Heart left ventricle (tissue), 16 donors: ENCODE measurements around the gene CSMD2. TPM values are rescaled to one million over a fixed set of nuclear protein-coding genes. Genes with fewer than 3 reads are reported as not detected.
"Not testable (repeated sequence)": the region's sequence is repeated elsewhere in the genome, so short reads cannot be mapped to it uniquely, and the experiment has no call there.

ENCODE experiments used
- ATAC-seq, 4 donors: fragments of 200-7000 bp; cut with Tn5 transposase; one replicate each; pipeline ENCODE4 v1.9.1; 2020 to 2022; ENCODE audit warnings: moderate library complexity in 4 of 4, mild to moderate bottlenecking in 3 of 4, moderate number of reproducible peaks in 1 of 4
- DNase-seq, 5 donors: peaks; one replicate each; pipeline ENCODE4 v3.0.0-alpha.2; 2020
- H3K27ac ChIP-seq, 12 donors: fragments of 200-600 bp; sonication (generic) in 4 of 12; one replicate each; pipeline versions ENCODE4 v1.5.0 to v1.8.0; 2016 to 2022; ENCODE audit warnings: mild to moderate bottlenecking in 2 of 12
- H3K27me3 ChIP-seq, 9 donors: fragments of 200-600 bp; sonication (generic) in 2 of 9; one replicate each; pipeline versions ENCODE4 v1.5.1 to v1.8.0; 2016 to 2022; ENCODE audit warnings: mild to moderate bottlenecking in 3 of 9
- H3K36me3 ChIP-seq, 9 donors: fragments of 200-600 bp; sonication (generic) in 2 of 9; one replicate each; pipeline versions ENCODE4 v1.5.0 to v1.8.0; 2018 to 2022; ENCODE audit warnings: mild to moderate bottlenecking in 2 of 9
- H3K4me1 ChIP-seq, 12 donors: fragments of 200-600 bp; sonication (generic) in 4 of 12; one replicate each; pipeline versions ENCODE4 v1.5.0 to v1.8.0; 2016 to 2022; ENCODE audit warnings: mild to moderate bottlenecking in 3 of 12
- H3K4me3 ChIP-seq, 12 donors: fragments of 200-600 bp; sonication (generic) in 4 of 12; one replicate each; pipeline versions ENCODE4 v1.5.0 to v1.8.0; 2017 to 2022; ENCODE audit warnings: mild to moderate bottlenecking in 9 of 12, moderate library complexity in 4 of 12
- H3K9me3 ChIP-seq, 12 donors: fragments of 200-600 bp; sonication (generic) in 4 of 12; one replicate each; pipeline versions ENCODE4 v1.5.0 to v1.8.0; 2016 to 2022; ENCODE audit warnings: mild to moderate bottlenecking in 1 of 12
- POLR2A ChIP-seq, 2 donors: fragments of 450-650 bp; IDR thresholded peaks; one replicate each; pipeline ENCODE4 v1.6.1; 2017; ENCODE audit warnings: antibody characterized with exemption in 2 of 2, mild to moderate bottlenecking in 2 of 2, moderate library complexity in 2 of 2
- WGBS, 4 donors: extraction: QIAGEN DNeasy Blood & Tissue Kit in 2 of 4; methylation state at CpG; one replicate each; pipeline versions ENCODE4 v1.1.5 to v1.1.7; 2013 to 2018; 5-methylcytosine and 5-hydroxymethylcytosine counted together
- intact Hi-C, 10 donors: fragments of 100-400 bp; cut with DNase I; formaldehyde crosslinking; loops; one replicate each; pipeline versions ENCODE4 v1.11.1 to v1.14.2; 2022
- polyA plus RNA-seq, 2 donors: library from polyadenylated mRNA; stranded (reverse); fragments of 200-250 nt; gene quantifications; one replicate each; pipeline ENCODE4 v1.2.3, GENCODE V29; 2013
- total RNA-seq, 9 donors: library from RNA; depleted of rRNA in 2 of 9; stranded (reverse); fragments of >200 nt in 2 of 9; fragmentation: NEBNext Ultra II Directional in 3 of 9; extraction: Animal tissue kit (Norgen Biotek cat#: 25700) in 3 of 9; gene quantifications; one replicate each; pipeline versions ENCODE4 v1.1.0 to v1.2.4, GENCODE V29; 2016 to 2023
- TF ChIP-seq, protein P1 (sequence below), 12 donors: fragments of 200-600 bp; sonication (generic) in 4 of 12; IDR thresholded peaks; one replicate each; pipeline versions ENCODE4 v1.5.0 to v1.8.0; 2018 to 2022; ENCODE audit warnings: antibody characterized with exemption in 12 of 12, mild to moderate bottlenecking in 5 of 12
- donor health status: ischemic (EF 13 %, LVEDD 7.1; RV severe dilation, severe dysfunction).
- donor health status: healthy with polysubstance abuse.
- donor health status: DM: no; HTN: yes; CAD: no.
- donor health status: DM: no; HTN: no; CAD: no.
- donor health status: ischemic (EF 25% LVEDD 6.9; RV normal size, moderate dysfunction).
- donor health status: ischemic (EF 25% LVEDD 5.7; RV mildly dilated, moderate dysfunction).
- donor health status: healthy.
- donor health status: DM: yes; HTN: yes; CAD: no.
- donor health status: ischemic (EF 35%, LVEDD 5.7; RV mildly dilated, moderate dysfunction).
- donor health status: nonischemic (EF 11% LVEDD 7.7; RV severe dilation, severe dysfunction).
- donor health status: DM: yes; HTN: yes; CAD: no.
- donor health status: PGD.
- donor health status: ischemic (EF 29% LVEDD 5.4; RV normal size, mild dysfunction).
- donor health status: nonischemic (EF 23%, LVEDD 6.1; RV moderate dilation, normal function).

CSMD2 gene
- total and polyA plus RNA-seq, 11 donors: 0.02 to 0.79 (median 0.22) TPM

- H3K27ac ChIP-seq: no peak overlapping the region
- intact Hi-C loops: no loop called here
- 72 to 77% (median 72%) methylated on average over 5 of the region's 5 CpGs for WGBS, 4 donors
- no peak for TF ChIP-seq POLR2A (IDR thresholded peaks at IDR 0.05)
- TF ChIP-seq, protein P1, sequence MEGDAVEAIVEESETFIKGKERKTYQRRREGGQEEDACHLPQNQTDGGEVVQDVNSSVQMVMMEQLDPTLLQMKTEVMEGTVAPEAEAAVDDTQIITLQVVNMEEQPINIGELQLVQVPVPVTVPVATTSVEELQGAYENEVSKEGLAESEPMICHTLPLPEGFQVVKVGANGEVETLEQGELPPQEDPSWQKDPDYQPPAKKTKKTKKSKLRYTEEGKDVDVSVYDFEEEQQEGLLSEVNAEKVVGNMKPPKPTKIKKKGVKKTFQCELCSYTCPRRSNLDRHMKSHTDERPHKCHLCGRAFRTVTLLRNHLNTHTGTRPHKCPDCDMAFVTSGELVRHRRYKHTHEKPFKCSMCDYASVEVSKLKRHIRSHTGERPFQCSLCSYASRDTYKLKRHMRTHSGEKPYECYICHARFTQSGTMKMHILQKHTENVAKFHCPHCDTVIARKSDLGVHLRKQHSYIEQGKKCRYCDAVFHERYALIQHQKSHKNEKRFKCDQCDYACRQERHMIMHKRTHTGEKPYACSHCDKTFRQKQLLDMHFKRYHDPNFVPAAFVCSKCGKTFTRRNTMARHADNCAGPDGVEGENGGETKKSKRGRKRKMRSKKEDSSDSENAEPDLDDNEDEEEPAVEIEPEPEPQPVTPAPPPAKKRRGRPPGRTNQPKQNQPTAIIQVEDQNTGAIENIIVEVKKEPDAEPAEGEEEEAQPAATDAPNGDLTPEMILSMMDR (IDR thresholded peaks at IDR 0.05): no peak
- H3K9me3 ChIP-seq: no peaks in the 10 kb centered on the region
- no peak for ATAC-seq
- DNase-seq: no peak
- no peak overlapping the region for H3K4me3 ChIP-seq
- H3K36me3 ChIP-seq: no peaks in the 10 kb centered on the region
- H3K4me1 ChIP-seq: no peaks in the 10 kb centered on the region
- peaks cover 0 to 15% (median 0%) of the 10 kb centered on the region in 9 donors for H3K27me3 ChIP-seq
Measured at GRCh38 chr1:34100332-34100731, 64.7 kb downstream of the CSMD2 start.

GRCh38 chr1:34092399-34092798, 72.6 kb downstream of the CSMD2 start:
- 85 to 93% (median 89%) methylated on average over 15 to 27 of the region's 27 CpGs for WGBS, 4 donors
- H3K4me1 ChIP-seq, H3K4me3 ChIP-seq, H3K27me3 ChIP-seq, H3K36me3 ChIP-seq, H3K9me3 ChIP-seq, H3K27ac ChIP-seq, intact Hi-C loops, ATAC-seq, DNase-seq: not testable (repeated sequence)

- no peaks in the 10 kb centered on the region for H3K4me1 ChIP-seq
- 70 to 77% (median 72%) methylated on average over 6 of the region's 6 CpGs for WGBS, 4 donors
- no peak for ATAC-seq
Measured at GRCh38 chr1:34089731-34090130, 75.3 kb downstream of the CSMD2 start.

GRCh38 chr1:34087986-34088385, 77.0 kb downstream of the CSMD2 start:
- DNase-seq (no peak), ATAC-seq (no peak)
- intact Hi-C loops: no loop called here
- Histone ChIP-seq H3K4me1 (no peaks in the 10 kb centered on the region), H3K9me3 (no peaks in the 10 kb centered on the region), H3K4me3 (no peak overlapping the region), H3K27me3 (peaks cover 0 to 4% (median 0%) of the 10 kb centered on the region in 9 donors), H3K36me3 (no peaks in the 10 kb centered on the region), H3K27ac (no peak overlapping the region)
- 21 to 34% (median 28%) methylated on average over 5 of the region's 5 CpGs for WGBS, 4 donors
- no peak for TF ChIP-seq POLR2A (IDR thresholded peaks at IDR 0.05)
- TF ChIP-seq, protein P1 (IDR thresholded peaks at IDR 0.05): no peak

More at GRCh38 chr1:34089731-34090130, 75.3 kb downstream of the CSMD2 start:
- no peaks in the 10 kb centered on the region for H3K36me3 ChIP-seq
- H3K27ac ChIP-seq: no peak overlapping the region
- no peak for DNase-seq
- intact Hi-C loops: no loop called here
- H3K27me3 ChIP-seq: peaks cover 0 to 4% (median 0%) of the 10 kb centered on the region in 9 donors
- no peak overlapping the region for H3K4me3 ChIP-seq
- no peaks in the 10 kb centered on the region for H3K9me3 ChIP-seq
- TF ChIP-seq POLR2A (IDR thresholded peaks at IDR 0.05): no peak
- TF ChIP-seq, protein P1 (IDR thresholded peaks at IDR 0.05): no peak

- Histone ChIP-seq H3K4me3 (no peak overlapping the region), H3K36me3 (no peaks in the 10 kb centered on the region), H3K9me3 (no peaks in the 10 kb centered on the region), H3K4me1 (no peaks in the 10 kb centered on the region), H3K27me3 (peaks cover 0 to 4% (median 0%) of the 10 kb centered on the region in 9 donors), H3K27ac (no peak overlapping the region)
- 52 to 76% (median 67%) methylated on average over 1 of the region's 1 CpG for WGBS, 4 donors
- TF ChIP-seq, protein P1 (IDR thresholded peaks at IDR 0.05): no peak
- TF ChIP-seq POLR2A (IDR thresholded peaks at IDR 0.05): no peak
- ATAC-seq: no peak
- DNase-seq: no peak
- intact Hi-C loops: no loop called here
Measured at GRCh38 chr1:34086561-34086960, 78.5 kb downstream of the CSMD2 start.
